HepG2 (cell line): Measurements from ENCODE around the gene COMT. TPM values are rescaled to one million over a fixed set of nuclear protein-coding genes. Genes with fewer than 3 reads are reported as not detected.

Experiments
- FOXP4 ChIP-seq: sonication (generic); formaldehyde crosslinking; IDR thresholded peaks from 2 replicates; pipeline ENCODE4 v1.4.0; 2020; ENCODE audit warnings: missing genetic modification reagents
- NONO ChIP-seq, 2 experiments: fragments of 450-650 bp in 1 of 2; sonication (generic) in 1 of 2; formaldehyde crosslinking in 1 of 2; IDR thresholded peaks in 1 of 2; conservative IDR thresholded peaks in 1 of 2; 2 replicates each; pipeline versions ENCODE4 v1.6.1 to v1.8.0; 2017 to 2022; ENCODE audit warnings: mild to moderate bottlenecking in 1 of 2, missing genetic modification reagents in 1 of 2, moderate library complexity in 1 of 2
- SALL2 ChIP-seq: sonication (generic); formaldehyde crosslinking; IDR thresholded peaks from 2 replicates; pipeline ENCODE4 v1.8.1; 2023; ENCODE audit warnings: mild to moderate bottlenecking, missing genetic modification reagents, inconsistent platforms
- TBX2 ChIP-seq: sonication (generic); formaldehyde crosslinking; IDR thresholded peaks from 2 replicates; pipeline ENCODE4 v1.5.0; 2020; ENCODE audit warnings: missing genetic modification reagents, mild to moderate bottlenecking, borderline replicate concordance
- TFE3 ChIP-seq: IDR thresholded peaks from 2 replicates; pipeline ENCODE4 v1.6.1; 2016
- THYN1 ChIP-seq: sonication (generic); formaldehyde crosslinking; IDR thresholded peaks from 2 replicates; pipeline ENCODE4 v1.8.1; 2023; ENCODE audit warnings: low read depth, mild to moderate bottlenecking, moderate library complexity, missing genetic modification reagents, borderline replicate concordance
- UBTF ChIP-seq: sonication (generic); formaldehyde crosslinking; IDR thresholded peaks from 2 replicates; pipeline ENCODE4 v1.4.0; 2020; ENCODE audit warnings: mild to moderate bottlenecking, missing genetic modification reagents
- WIZ ChIP-seq: sonication (generic); formaldehyde crosslinking; IDR thresholded peaks from 2 replicates; pipeline ENCODE4 v1.5.1; 2020; ENCODE audit warnings: mild to moderate bottlenecking, missing genetic modification reagents
- ZNF296 ChIP-seq: sonication (generic); formaldehyde crosslinking; conservative IDR thresholded peaks from 2 replicates; pipeline ENCODE4 v1.5.0; 2020; ENCODE audit warnings: mild to moderate bottlenecking, missing genetic modification reagents
- ZNF335 ChIP-seq: sonication (generic); formaldehyde crosslinking; IDR thresholded peaks from 2 replicates; pipeline ENCODE4 v1.4.0; 2020; ENCODE audit warnings: missing genetic modification reagents
- ZNF766 ChIP-seq: sonication (generic); formaldehyde crosslinking; IDR thresholded peaks from 2 replicates; pipeline ENCODE4 v1.5.0; 2020; ENCODE audit warnings: missing genetic modification reagents, borderline replicate concordance
- ZNF772 ChIP-seq: sonication (generic); formaldehyde crosslinking; IDR thresholded peaks from 2 replicates; pipeline ENCODE4 v1.5.0; 2020; ENCODE audit warnings: mild to moderate bottlenecking, missing genetic modification reagents
- polyA plus RNA-seq, 8 experiments: library from polyadenylated mRNA; depleted of rRNA in 3 of 8; stranded (reverse) in 7 of 8; unstranded in 1 of 8; fragments of >200 nt; fragmentation: Illumina TruSeq in 4 of 8; extraction: Trizol in 4 of 8; gene quantifications; 2 replicates each; pipeline versions ENCODE4 v1.2.1 to v1.2.3, GENCODE V29; 2011 to 2016; ENCODE audit warnings: low read depth in 4 of 8, missing spikeins in 1 of 8, mixed read lengths in 1 of 8; ENCODE audit not compliant: insufficient read depth in 1 of 8
- total RNA-seq, 5 experiments: library from RNA; depleted of rRNA; stranded (reverse); fragments of >200 nt; fragmentation: Illumina TruSeq; extraction: Trizol; gene quantifications; 2 replicates each; pipeline ENCODE4 v1.2.3, GENCODE V29; 2016; ENCODE audit warnings: low read depth in 1 of 5

Gene COMT
- total and polyA plus RNA-seq, 2 of the 13 experiments (the other 11 are each of a cell fraction or from before 2014, with no cell fraction given) = 156 to 162 TPM

- 0 out of 2 replicates have a peak, but pooled peaks have one; percentile 8 for TF ChIP-seq UBTF (CRISPR knock-in tag)
- no peak for TF ChIP-seq ZNF766 (CRISPR knock-in tag)
- 0 out of 2 replicates have a peak, but pooled peaks have one; percentile 7 for TF ChIP-seq ZNF772 (CRISPR knock-in tag)
- TF ChIP-seq ZNF296 (CRISPR knock-in tag) = 0 out of 2 replicates have a peak, but pooled peaks have one; percentile 56
- TF ChIP-seq ZNF335 (CRISPR knock-in tag) = no peak
- peak; percentile 2; the same call in 1 of the 2 replicates for TF ChIP-seq TBX2 (CRISPR knock-in tag)
- no peak for TF ChIP-seq FOXP4
- TF ChIP-seq SALL2 (CRISPR knock-in tag) = 0 out of 2 replicates have a peak, but pooled peaks have one; percentile 17
- TF ChIP-seq NONO (IDR thresholded peaks at IDR 0.05) = no peak
- peak; percentile 14; the same call in 1 of the 2 replicates for TF ChIP-seq NONO (CRISPR knock-in tag; conservative IDR thresholded peaks at IDR 0.05)
- no peak for TF ChIP-seq THYN1 (CRISPR knock-in tag)
- 0 out of 2 replicates have a peak, but pooled peaks have one; percentile 23 for TF ChIP-seq TFE3 (CRISPR knock-in tag)
- no peak for TF ChIP-seq WIZ (CRISPR knock-in tag)
Observed at GRCh38 chr22:19940536-19941364, 822 bp upstream of the COMT start (continued).
